Measurements from ENCODE around the gene HMGN3. TPM values are rescaled to one million over a fixed set of nuclear protein-coding genes. Genes with fewer than 3 reads are reported as not detected.

The HMGN3 gene
- total RNA-seq, 6 donors from 2014 or later: 76.2 to 244 (median 102) TPM

GRCh38 chr6:79232696-79233462 lies 1.6 kb downstream of the HMGN3 start:
- TF ChIP-seq POLR2AphosphoS5 (IDR thresholded peaks at IDR 0.05) (no peak), CTCF (IDR thresholded peaks at IDR 0.05) (no peak)
- ATAC-seq (ENCODE audit: low FRiP score in 2 of 2): no peak
- WGBS, 2 donors: 89 to 90% methylated on average over 6 of the region's 6 CpGs

GRCh38 chr6:79231666-79232065 lies 2.8 kb downstream of the HMGN3 start:
- Histone ChIP-seq H3K27ac (peak overlapping the region in 1 of 4 donors; percentile 27), H3K4me3 (no peak overlapping the region), H3K4me1 (peaks cover 9 to 19% (median 16%) of the 10 kb centered on the region in 4 donors), H3K36me3 (no peaks in the 10 kb centered on the region), H3K27me3 (no peaks in the 10 kb centered on the region), H3K9me3 (no peaks in the 10 kb centered on the region)
- ATAC-seq (ENCODE audit: low FRiP score in 2 of 2) (no peak), DNase-seq (no peak)
- TF ChIP-seq POLR2A (IDR thresholded peaks at IDR 0.05) (no peak), CTCF (IDR thresholded peaks at IDR 0.05) (no peak), POLR2AphosphoS5 (IDR thresholded peaks at IDR 0.05) (no peak), EP300 (IDR thresholded peaks at IDR 0.05) (no peak)

More at GRCh38 chr6:79232696-79233462, 1.6 kb downstream of the HMGN3 start:
- Histone ChIP-seq H3K4me1 (peaks cover 9 to 19% (median 16%) of the 10 kb centered on the region in 4 donors), H3K27ac (peak overlapping the region; percentile 76 to 90 (median 87)), H3K9me3 (no peaks in the 10 kb centered on the region), H3K27me3 (no peaks in the 10 kb centered on the region), H3K36me3 (no peaks in the 10 kb centered on the region), H3K4me3 (peak overlapping the region; percentile 34 to 85 (median 80))
- no peak for DNase-seq

- Histone ChIP-seq H3K27me3 (no peaks in the 10 kb centered on the region), H3K4me3 (no peak overlapping the region), H3K36me3 (no peaks in the 10 kb centered on the region), H3K27ac (peak overlapping the region in 1 of 4 donors; percentile 4), H3K4me1 (peaks cover 9 to 19% (median 16%) of the 10 kb centered on the region in 4 donors), H3K9me3 (no peaks in the 10 kb centered on the region)
- 73 to 80% methylated on average over 4 of the region's 4 CpGs for WGBS, 2 donors
- TF ChIP-seq CTCF (IDR thresholded peaks at IDR 0.05) (no peak), EP300 (IDR thresholded peaks at IDR 0.05) (no peak)
- ATAC-seq (ENCODE audit: low FRiP score in 2 of 2) (no peak), DNase-seq (no peak)
Measured at GRCh38 chr6:79231101-79231500, 3.4 kb downstream of the HMGN3 start.

DNA sequence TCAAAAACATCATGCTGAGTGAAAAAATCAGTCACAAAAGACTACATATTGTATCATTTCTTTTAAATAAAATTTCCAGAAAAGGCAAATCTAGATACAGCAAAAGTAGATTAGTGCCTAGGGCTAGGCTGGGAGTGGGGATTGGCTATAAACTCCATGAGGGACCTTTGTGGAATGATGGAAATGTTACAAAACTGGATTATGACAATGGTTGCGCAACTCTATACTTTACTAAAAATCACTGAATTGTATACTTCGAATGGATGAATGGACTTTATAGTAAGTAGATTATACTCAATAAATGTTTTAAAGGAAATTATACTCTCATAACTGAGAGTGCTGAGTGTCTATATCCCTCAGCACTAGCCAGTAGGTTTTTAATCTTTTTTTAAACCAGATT lies 4.3 kb downstream of the HMGN3 start:
- ATAC-seq (ENCODE audit: low FRiP score in 2 of 2): no peak
- WGBS, 2 donors: 77 to 87% methylated on average over 2 of the region's 2 CpGs
- H3K4me1 ChIP-seq: peaks cover 9 to 19% (median 16%) of the 10 kb centered on the region in 4 donors

More for the DNA sequence above, 4.3 kb downstream of the HMGN3 start:
- H3K27me3 ChIP-seq: no peaks in the 10 kb centered on the region
- DNase-seq: no peak
- no peaks in the 10 kb centered on the region for H3K36me3 ChIP-seq
- no peak overlapping the region for H3K4me3 ChIP-seq
- no peak for TF ChIP-seq POLR2A (IDR thresholded peaks at IDR 0.05)
- no peak for TF ChIP-seq CTCF (IDR thresholded peaks at IDR 0.05)
- TF ChIP-seq EP300 (IDR thresholded peaks at IDR 0.05): no peak
- no peak for TF ChIP-seq POLR2AphosphoS5 (IDR thresholded peaks at IDR 0.05)
- no peaks in the 10 kb centered on the region for H3K9me3 ChIP-seq
- no peak overlapping the region for H3K27ac ChIP-seq

All from upper lobe of left lung (tissue), 6 donors.